Neutrophil (primary cell): ENCODE results near the gene NINJ1.

Experiments
- H3K27ac ChIP-seq: fragments of 200-600 bp; sonication (generic); 2 replicates; pipeline ENCODE4 v1.5.1; 2016; ENCODE audit warnings: mild to moderate bottlenecking, moderate library complexity
- H3K27me3 ChIP-seq: fragments of 200-600 bp; sonication (generic); 2 replicates; pipeline ENCODE4 v1.6.0; 2016; ENCODE audit warnings: mild to moderate bottlenecking
- H3K36me3 ChIP-seq: fragments of 200-600 bp; sonication (generic); 2 replicates; pipeline ENCODE4 v1.5.1; 2017
- H3K4me1 ChIP-seq, 2 experiments: fragments of 200-600 bp in 1 of 2; sonication (generic) in 1 of 2; 1 replicate in 1 of 2; 2 replicates in 1 of 2; pipeline versions ENCODE4 v1.5.1 to v1.6.1; 2013 to 2016; ENCODE audit warnings: low read depth in 1 of 2, low read length in 1 of 2, mild to moderate bottlenecking in 1 of 2, moderate library complexity in 1 of 2; ENCODE audit not compliant: control insufficient read depth in 1 of 2, insufficient read depth in 1 of 2
- H3K4me3 ChIP-seq, 2 experiments: fragments of 200-600 bp in 1 of 2; sonication (generic) in 1 of 2; 1 replicate in 1 of 2; 2 replicates in 1 of 2; pipeline ENCODE4 v1.5.1; 2013 to 2016; ENCODE audit warnings: low read depth in 1 of 2, low read length in 1 of 2, mild to moderate bottlenecking in 1 of 2, moderate library complexity in 1 of 2
- H3K9me3 ChIP-seq: fragments of 200-600 bp; sonication (generic); 2 replicates; pipeline ENCODE4 v1.5.1; 2016
- TF ChIP-seq, protein P1 (sequence below): fragments of 200-600 bp; sonication (generic); IDR thresholded peaks from 2 replicates; pipeline ENCODE4 v1.5.1; 2016; ENCODE audit warnings: antibody characterized with exemption

Gene NINJ1

DNA sequence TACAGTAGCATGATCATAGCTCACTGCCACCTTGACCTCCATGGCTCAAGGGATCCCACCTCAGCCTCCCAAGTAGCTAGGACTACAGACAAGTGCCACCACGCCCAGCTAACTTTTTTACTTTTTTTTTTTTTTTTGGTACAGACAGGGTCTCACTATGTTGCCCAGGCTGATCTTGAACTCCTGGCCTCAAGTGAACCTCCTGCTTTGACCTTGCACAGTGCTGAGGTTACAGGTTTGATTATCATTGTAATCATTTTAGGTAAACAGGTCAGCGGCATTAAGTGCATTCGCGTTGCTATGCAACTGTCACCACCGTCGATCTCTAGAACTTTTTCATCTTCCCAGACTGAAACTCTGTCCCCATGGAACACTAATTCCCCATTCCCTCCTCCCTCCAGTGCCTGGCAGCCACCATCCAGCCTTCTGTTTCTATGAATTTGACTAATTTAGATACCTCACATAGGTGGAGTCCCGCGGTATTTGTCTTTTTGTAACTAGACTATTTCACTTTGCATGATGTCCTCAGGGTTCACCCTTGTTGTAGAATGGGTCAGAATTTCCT is 43.9 kb downstream of the NINJ1 start:
- Histone ChIP-seq H3K4me3 (no peak overlapping the region), H3K36me3 (peaks cover 39% of the 10 kb centered on the region), H3K4me1 (peaks cover 26 to 31% of the 10 kb centered on the region in 2 experiments), H3K27ac (peak overlapping the region; percentile 36), H3K9me3 (no peaks in the 10 kb centered on the region), H3K27me3 (no peaks in the 10 kb centered on the region)
- TF ChIP-seq, protein P1, sequence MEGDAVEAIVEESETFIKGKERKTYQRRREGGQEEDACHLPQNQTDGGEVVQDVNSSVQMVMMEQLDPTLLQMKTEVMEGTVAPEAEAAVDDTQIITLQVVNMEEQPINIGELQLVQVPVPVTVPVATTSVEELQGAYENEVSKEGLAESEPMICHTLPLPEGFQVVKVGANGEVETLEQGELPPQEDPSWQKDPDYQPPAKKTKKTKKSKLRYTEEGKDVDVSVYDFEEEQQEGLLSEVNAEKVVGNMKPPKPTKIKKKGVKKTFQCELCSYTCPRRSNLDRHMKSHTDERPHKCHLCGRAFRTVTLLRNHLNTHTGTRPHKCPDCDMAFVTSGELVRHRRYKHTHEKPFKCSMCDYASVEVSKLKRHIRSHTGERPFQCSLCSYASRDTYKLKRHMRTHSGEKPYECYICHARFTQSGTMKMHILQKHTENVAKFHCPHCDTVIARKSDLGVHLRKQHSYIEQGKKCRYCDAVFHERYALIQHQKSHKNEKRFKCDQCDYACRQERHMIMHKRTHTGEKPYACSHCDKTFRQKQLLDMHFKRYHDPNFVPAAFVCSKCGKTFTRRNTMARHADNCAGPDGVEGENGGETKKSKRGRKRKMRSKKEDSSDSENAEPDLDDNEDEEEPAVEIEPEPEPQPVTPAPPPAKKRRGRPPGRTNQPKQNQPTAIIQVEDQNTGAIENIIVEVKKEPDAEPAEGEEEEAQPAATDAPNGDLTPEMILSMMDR, result no peak

DNA sequence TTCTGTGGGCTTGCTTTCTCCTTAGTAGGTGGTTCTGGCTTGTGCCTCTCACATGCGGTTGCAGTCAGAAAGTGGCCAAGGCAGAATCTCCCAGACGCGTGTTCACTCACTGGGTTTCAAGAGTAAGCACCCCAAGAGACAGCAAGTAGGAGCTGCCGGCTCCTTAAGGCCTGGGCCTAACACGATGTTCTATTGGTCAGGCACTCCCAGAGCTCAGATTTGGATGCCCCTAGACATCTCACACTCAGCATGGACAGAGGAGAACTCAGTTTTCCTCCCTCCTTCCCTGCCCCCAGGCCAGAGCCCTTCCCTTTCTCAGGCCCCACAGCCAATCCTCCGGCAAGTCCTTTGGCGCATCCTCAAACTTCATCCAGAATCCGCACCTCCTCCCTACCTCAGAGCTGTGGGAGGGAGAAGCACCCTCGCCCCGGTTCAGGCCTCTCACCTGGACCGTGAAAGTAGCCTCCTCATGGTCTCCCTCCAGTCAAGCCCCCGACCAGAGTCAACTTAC is 44.5 kb downstream of the NINJ1 start:
- peaks cover 44% of the 10 kb centered on the region for H3K36me3 ChIP-seq
- H3K9me3 ChIP-seq, result no peaks in the 10 kb centered on the region
- H3K27me3 ChIP-seq, result no peaks in the 10 kb centered on the region
- H3K4me3 ChIP-seq, result no peak overlapping the region
- TF ChIP-seq, protein P1, result no peak
- peaks cover 20 to 24% of the 10 kb centered on the region in 2 experiments for H3K4me1 ChIP-seq
- H3K27ac ChIP-seq, result peak overlapping the region; percentile 36

DNA sequence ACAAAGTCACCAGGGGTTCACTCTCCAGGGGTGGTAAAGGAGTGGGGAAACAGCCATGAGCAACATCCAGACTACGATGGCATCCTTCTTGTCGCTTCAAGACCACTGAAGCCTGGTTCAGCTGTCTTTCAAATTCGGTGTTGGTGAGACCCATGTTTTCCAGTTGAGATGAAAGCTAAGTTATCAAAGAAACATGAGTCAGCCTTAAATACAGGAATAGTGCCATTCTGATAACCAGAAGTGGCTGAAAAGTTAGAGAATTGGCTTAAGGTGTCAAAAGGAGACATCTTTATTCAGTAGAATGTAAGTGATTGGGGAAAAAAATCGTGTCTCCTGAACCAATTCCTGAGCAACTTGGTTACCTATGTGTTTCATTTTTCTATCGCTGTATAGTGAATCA is 45.0 kb downstream of the NINJ1 start:
- TF ChIP-seq, protein P1, result no peak

DNA sequence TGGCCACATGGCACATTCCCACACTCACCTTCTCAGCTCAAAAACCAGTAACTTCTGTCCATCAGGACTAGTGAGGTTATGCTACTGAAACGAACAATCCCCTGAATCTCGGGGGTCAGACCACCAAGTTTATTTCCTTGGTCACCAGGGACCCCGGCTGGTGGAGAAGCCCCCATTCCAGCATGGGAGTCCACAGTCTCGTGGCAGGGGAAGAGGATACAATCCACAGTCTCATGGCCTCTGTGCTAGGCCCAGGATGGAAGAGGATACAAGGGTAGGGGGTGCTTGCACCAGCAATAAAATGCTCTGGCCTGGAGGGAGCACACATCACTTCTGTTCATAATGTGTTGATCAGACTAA is 45.4 kb downstream of the NINJ1 start:
- H3K27ac ChIP-seq, result peak overlapping the region; percentile 42
- H3K4me3 ChIP-seq, result no peak overlapping the region
- peaks cover 12 to 17% of the 10 kb centered on the region in 2 experiments for H3K4me1 ChIP-seq
- H3K27me3 ChIP-seq, result no peaks in the 10 kb centered on the region
- peaks cover 53% of the 10 kb centered on the region for H3K36me3 ChIP-seq
- TF ChIP-seq, protein P1, result no peak
- no peaks in the 10 kb centered on the region for H3K9me3 ChIP-seq

More for the DNA sequence above, 45.0 kb downstream of the NINJ1 start:
- Histone ChIP-seq H3K36me3 (peaks cover 49% of the 10 kb centered on the region), H3K4me3 (no peak overlapping the region), H3K4me1 (peaks cover 15 to 19% of the 10 kb centered on the region in 2 experiments), H3K27ac (peak overlapping the region; percentile 42), H3K27me3 (no peaks in the 10 kb centered on the region), H3K9me3 (no peaks in the 10 kb centered on the region)

DNA sequence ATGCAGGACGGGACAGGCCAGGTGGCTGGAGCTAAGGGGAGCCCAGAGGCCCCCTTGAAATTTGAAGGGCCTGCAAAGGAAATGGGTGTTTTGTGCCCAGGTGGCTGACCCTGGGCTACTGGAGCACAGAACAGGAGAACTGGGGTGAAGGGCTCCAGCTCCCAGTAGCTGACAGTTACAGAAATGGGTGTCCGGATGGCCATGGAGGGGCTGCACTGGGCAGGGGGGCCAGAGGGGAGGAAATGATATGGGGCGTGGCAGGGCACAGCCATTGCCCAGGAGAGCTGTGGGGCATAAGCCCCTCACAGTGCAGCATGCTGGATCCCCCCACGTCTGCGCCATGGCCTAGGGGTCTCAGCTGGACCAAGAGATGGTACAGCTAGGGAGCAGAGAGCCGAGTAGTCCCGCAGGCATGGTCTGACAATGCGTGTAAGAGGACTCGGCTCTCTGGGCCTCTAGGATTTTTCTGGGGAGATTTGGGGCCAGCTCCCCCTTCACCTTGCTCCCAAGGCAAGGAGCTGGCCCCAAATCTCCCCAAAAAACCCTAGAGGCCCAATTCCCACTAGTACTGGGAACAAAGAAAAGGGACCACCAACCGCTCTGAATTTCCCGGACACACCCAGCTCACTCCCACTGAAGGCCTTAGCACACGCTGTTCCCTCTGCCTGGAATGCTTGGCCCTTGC is 45.9 kb downstream of the NINJ1 start:
- Histone ChIP-seq H3K4me1 (peaks cover 12 to 17% of the 10 kb centered on the region in 2 experiments), H3K36me3 (peaks cover 53% of the 10 kb centered on the region), H3K27ac (peak overlapping the region; percentile 49), H3K9me3 (no peaks in the 10 kb centered on the region), H3K27me3 (no peaks in the 10 kb centered on the region), H3K4me3 (no peak overlapping the region)
- TF ChIP-seq, protein P1, result no peak
